ENCODE measurements around the gene FAM118B. TPM values are rescaled to one million over a fixed set of nuclear protein-coding genes. Genes with fewer than 3 reads are reported as not detected.
A peak's percentile ranks its signal among the peaks of the same experiment; 100 is the strongest.

Gene FAM118B
- total RNA-seq, 2 experiments from 2014 or later = 16.0 to 16.7 TPM

- Mint-ChIP-seq H3K27ac (peak overlapping the region; percentile 94), H3K4me1 (peaks cover 38% of the 10 kb centered on the region), H3K4me3 (peak overlapping the region; percentile 97), H3K36me3 (peaks cover 52% of the 10 kb centered on the region), H3K27me3 (no peaks in the 10 kb centered on the region), H3K9me3 (no peaks in the 10 kb centered on the region)
- DNase-seq = no peak
Measured at GRCh38 chr11:126267650-126268049, 56.1 kb downstream of the FAM118B start.

GRCh38 chr11:126268361-126268707 is 56.8 kb downstream of the FAM118B start:
- no peaks in the 10 kb centered on the region for H3K9me3 Mint-ChIP-seq
- no peaks in the 10 kb centered on the region for H3K27me3 Mint-ChIP-seq
- H3K4me1 Mint-ChIP-seq = peaks cover 37% of the 10 kb centered on the region
- H3K27ac Mint-ChIP-seq = peak overlapping the region; percentile 94
- no peak for DNase-seq
- peaks cover 47% of the 10 kb centered on the region for H3K36me3 Mint-ChIP-seq
- H3K4me3 Mint-ChIP-seq = peak overlapping the region; percentile 97

- peaks cover 37% of the 10 kb centered on the region for H3K4me1 Mint-ChIP-seq
- peaks cover 41% of the 10 kb centered on the region for H3K36me3 Mint-ChIP-seq
- H3K4me3 Mint-ChIP-seq = peak within 1 kb of the TSS; percentile 97
- H3K27ac Mint-ChIP-seq = peak within 1 kb of the TSS; percentile 94
- peak; percentile 100 for DNase-seq
- no peaks in the 10 kb centered on the region for H3K9me3 Mint-ChIP-seq
- H3K27me3 Mint-ChIP-seq = no peaks in the 10 kb centered on the region
Measured at GRCh38 chr11:126268708-126269579, 57.4 kb downstream of the FAM118B start, which contains the start of the genes FOXRED1 and SRPRA. TSS of gene FOXRED1 (plus strand) at chr11:126269154. CDS start at chr11:126269207, 53 bp downstream. TSS of gene SRPRA (minus strand) at chr11:126268895. CDS start at chr11:126268804, 91 bp downstream.

- H3K27ac Mint-ChIP-seq = no peak overlapping the region
- peaks cover 16% of the 10 kb centered on the region for H3K4me1 Mint-ChIP-seq
- H3K9me3 Mint-ChIP-seq = no peaks in the 10 kb centered on the region
- H3K4me3 Mint-ChIP-seq = no peak overlapping the region
- DNase-seq = no peak
- no peaks in the 10 kb centered on the region for H3K27me3 Mint-ChIP-seq
- H3K36me3 Mint-ChIP-seq = peaks cover 25% of the 10 kb centered on the region
Measured at GRCh38 chr11:126277322-126277721, 65.7 kb downstream of the FAM118B start.

- H3K9me3 Mint-ChIP-seq = no peaks in the 10 kb centered on the region
- peaks cover 18% of the 10 kb centered on the region for H3K4me1 Mint-ChIP-seq
- peaks cover 25% of the 10 kb centered on the region for H3K36me3 Mint-ChIP-seq
- H3K27me3 Mint-ChIP-seq = no peaks in the 10 kb centered on the region
- H3K27ac Mint-ChIP-seq = no peak overlapping the region
- DNase-seq = no peak
- no peak overlapping the region for H3K4me3 Mint-ChIP-seq
Measured at GRCh38 chr11:126277780-126278179, 66.2 kb downstream of the FAM118B start.

GRCh38 chr11:126279191-126279590 is 67.6 kb downstream of the FAM118B start:
- Mint-ChIP-seq H3K9me3 (no peaks in the 10 kb centered on the region), H3K27ac (no peak overlapping the region), H3K36me3 (peaks cover 25% of the 10 kb centered on the region), H3K4me1 (peaks cover 23% of the 10 kb centered on the region), H3K27me3 (no peaks in the 10 kb centered on the region), H3K4me3 (no peak overlapping the region)
- DNase-seq = no peak

GRCh38 chr11:126280595-126280994 is 69.0 kb downstream of the FAM118B start:
- Mint-ChIP-seq H3K27me3 (no peaks in the 10 kb centered on the region), H3K4me1 (peaks cover 33% of the 10 kb centered on the region), H3K9me3 (no peaks in the 10 kb centered on the region), H3K4me3 (no peak overlapping the region), H3K27ac (peak overlapping the region; percentile 48), H3K36me3 (peaks cover 21% of the 10 kb centered on the region)
- DNase-seq = no peak

GRCh38 chr11:126281245-126281644 is 69.7 kb downstream of the FAM118B start:
- Mint-ChIP-seq H3K36me3 (peaks cover 16% of the 10 kb centered on the region), H3K9me3 (no peaks in the 10 kb centered on the region), H3K4me1 (peaks cover 33% of the 10 kb centered on the region), H3K27ac (peak overlapping the region; percentile 5), H3K4me3 (peak overlapping the region; percentile 22), H3K27me3 (no peaks in the 10 kb centered on the region)
- DNase-seq = no peak

GRCh38 chr11:126281666-126282175 is 70.1 kb downstream of the FAM118B start:
- Mint-ChIP-seq H3K27me3 (no peaks in the 10 kb centered on the region), H3K36me3 (peaks cover 16% of the 10 kb centered on the region), H3K4me1 (peaks cover 35% of the 10 kb centered on the region), H3K27ac (peak overlapping the region; percentile 8), H3K4me3 (peak overlapping the region; percentile 85), H3K9me3 (no peaks in the 10 kb centered on the region)
- no peak for DNase-seq

GRCh38 chr11:126282361-126282735 is 70.8 kb downstream of the FAM118B start:
- no peaks in the 10 kb centered on the region for H3K9me3 Mint-ChIP-seq
- peaks cover 16% of the 10 kb centered on the region for H3K36me3 Mint-ChIP-seq
- H3K27me3 Mint-ChIP-seq = no peaks in the 10 kb centered on the region
- peaks cover 38% of the 10 kb centered on the region for H3K4me1 Mint-ChIP-seq
- peak overlapping the region; percentile 91 for H3K27ac Mint-ChIP-seq
- H3K4me3 Mint-ChIP-seq = peak overlapping the region; percentile 85
- DNase-seq = peak; percentile 39

- Mint-ChIP-seq H3K9me3 (no peaks in the 10 kb centered on the region), H3K27ac (peak within 1 kb of the TSS; percentile 91), H3K27me3 (no peaks in the 10 kb centered on the region), H3K4me1 (peaks cover 39% of the 10 kb centered on the region), H3K4me3 (peak within 1 kb of the TSS; percentile 94), H3K36me3 (peaks cover 13% of the 10 kb centered on the region)
- peak; percentile 66 for DNase-seq
Measured at GRCh38 chr11:126282736-126283591, 71.4 kb downstream of the FAM118B start, which contains the start of gene TIRAP. TSS of gene TIRAP (plus strand) at chr11:126283093. CDS start at chr11:126290895, 7,802 bp downstream.

- Mint-ChIP-seq H3K27ac (peak overlapping the region; percentile 64), H3K9me3 (no peaks in the 10 kb centered on the region), H3K4me1 (peaks cover 44% of the 10 kb centered on the region), H3K36me3 (peaks cover 2% of the 10 kb centered on the region), H3K27me3 (no peaks in the 10 kb centered on the region), H3K4me3 (peak overlapping the region; percentile 62)
- DNase-seq = peak; percentile 85
Measured at GRCh38 chr11:126284829-126285228, 73.2 kb downstream of the FAM118B start.

- H3K27ac Mint-ChIP-seq = peak overlapping the region; percentile 48
- H3K4me1 Mint-ChIP-seq = peaks cover 30% of the 10 kb centered on the region
- peaks cover 2% of the 10 kb centered on the region for H3K36me3 Mint-ChIP-seq
- H3K4me3 Mint-ChIP-seq = no peak overlapping the region
- DNase-seq = no peak
- no peaks in the 10 kb centered on the region for H3K27me3 Mint-ChIP-seq
- no peaks in the 10 kb centered on the region for H3K9me3 Mint-ChIP-seq
Measured at GRCh38 chr11:126288237-126288636, 76.7 kb downstream of the FAM118B start.

- Mint-ChIP-seq H3K4me1 (peaks cover 21% of the 10 kb centered on the region), H3K4me3 (no peak overlapping the region), H3K9me3 (no peaks in the 10 kb centered on the region), H3K27me3 (no peaks in the 10 kb centered on the region), H3K27ac (no peak overlapping the region), H3K36me3 (peaks cover 10% of the 10 kb centered on the region)
- DNase-seq = no peak
Measured at GRCh38 chr11:126290887-126291286, 79.3 kb downstream of the FAM118B start.

GRCh38 chr11:126293726-126294125 is 82.1 kb downstream of the FAM118B start:
- peak overlapping the region; percentile 26 for H3K27ac Mint-ChIP-seq

More at GRCh38 chr11:126293726-126294125, 82.1 kb downstream of the FAM118B start:
- no peak for DNase-seq
- H3K36me3 Mint-ChIP-seq = peaks cover 15% of the 10 kb centered on the region
- peaks cover 11% of the 10 kb centered on the region for H3K4me1 Mint-ChIP-seq
- no peaks in the 10 kb centered on the region for H3K27me3 Mint-ChIP-seq
- no peak overlapping the region for H3K4me3 Mint-ChIP-seq
- no peaks in the 10 kb centered on the region for H3K9me3 Mint-ChIP-seq

Data from activated naive CD8-positive, alpha-beta T cell treated with anti-CD3 and anti-CD28 coated beads for 36 hours (primary cell).